Gastroesophageal sphincter (tissue), 4 donors: ENCODE results near the gene PTPRN2. TPM values are rescaled to one million over a fixed set of nuclear protein-coding genes. Genes with fewer than 3 reads are reported as not detected.

Source experiments
- ATAC-seq: fragments of 150-250 bp; one replicate; pipeline ENCODE4 v1.9.1; 2016; ENCODE audit warnings: mild to moderate bottlenecking, moderate library complexity
- H3K27ac ChIP-seq, 4 donors: fragments of 200-600 bp; sonication (generic) in 3 of 4; 1 replicate in 3 of 4; 2 replicates in 1 of 4; pipeline ENCODE4 v1.5.1; 2016 to 2019
- H3K27me3 ChIP-seq: fragments of 200-600 bp; sonication (generic); one replicate; pipeline ENCODE4 v1.5.1; 2019
- H3K36me3 ChIP-seq, 2 donors: fragments of 200-600 bp; sonication (generic); one replicate each; pipeline ENCODE4 v1.5.1; 2019; ENCODE audit warnings: control low read depth in 1 of 2
- H3K4me1 ChIP-seq, 3 donors: fragments of 200-600 bp; sonication (generic); 1 replicate in 2 of 3; 2 replicates in 1 of 3; pipeline ENCODE4 v1.5.1; 2016 to 2019; ENCODE audit warnings: control low read depth in 2 of 3
- H3K4me3 ChIP-seq, 2 donors: fragments of 200-600 bp; sonication (generic); one replicate each; pipeline ENCODE4 v1.5.1; 2019; ENCODE audit warnings: mild to moderate bottlenecking in 1 of 2, moderate library complexity in 1 of 2
- H3K9me3 ChIP-seq, 3 donors: fragments of 200-600 bp; sonication (generic); one replicate each; pipeline ENCODE4 v1.5.1; 2017 to 2019; ENCODE audit warnings: control low read depth in 2 of 3
- CTCF ChIP-seq, 4 experiments: fragments of 200-600 bp in 2 of 4; fragments of 450-650 bp in 2 of 4; sonication (generic) in 1 of 4; IDR thresholded peaks; one replicate each; pipeline ENCODE4 v1.5.1; 2017 to 2019; ENCODE audit warnings: antibody characterized with exemption in 4 of 4, mild to moderate bottlenecking in 2 of 4, moderate library complexity in 2 of 4
- EP300 ChIP-seq: sonication (generic); formaldehyde crosslinking; IDR thresholded peaks from one replicate; pipeline ENCODE4 v1.6.1; 2017; ENCODE audit warnings: antibody characterized with exemption, mild to moderate bottlenecking
- POLR2A ChIP-seq, 2 donors: fragments of 450-650 bp; IDR thresholded peaks; one replicate each; pipeline ENCODE4 v1.6.1; 2017; ENCODE audit warnings: antibody characterized with exemption in 2 of 2, mild to moderate bottlenecking in 2 of 2, moderate library complexity in 1 of 2
- POLR2AphosphoS5 ChIP-seq: sonication (generic); formaldehyde crosslinking; IDR thresholded peaks from one replicate; pipeline ENCODE4 v1.6.1; 2017; ENCODE audit warnings: antibody characterized with exemption
- WGBS, 2 donors: methylation state at CpG; one replicate each; pipeline ENCODE4 v1.1.5; 2018; ENCODE audit warnings: low coverage in 1 of 2; 5-methylcytosine and 5-hydroxymethylcytosine counted together
- total RNA-seq, 4 donors: library from RNA; depleted of rRNA; stranded (reverse); fragments of >200 nt; gene quantifications; one replicate each; pipeline ENCODE4 v1.1.0, GENCODE V29; 2016

Gene PTPRN2
- total RNA-seq, 4 donors from 2014 or later: 1.7 to 4.7 (median 3.3) TPM

GRCh38 chr7:157969995-157970394 lies 617.6 kb downstream of the PTPRN2 start:
- ATAC-seq: no peak
- TF ChIP-seq POLR2A (IDR thresholded peaks at IDR 0.05) (no peak), EP300 (no peak), CTCF (IDR thresholded peaks at IDR 0.05) (no peak), POLR2AphosphoS5 (no peak)
- Histone ChIP-seq H3K27me3 (peaks cover 26% of the 10 kb centered on the region), H3K36me3 (no peaks in the 10 kb centered on the region), H3K9me3 (peaks cover 0 to 30% (median 0%) of the 10 kb centered on the region in 3 donors), H3K4me1 (no peaks in the 10 kb centered on the region), H3K4me3 (no peak overlapping the region), H3K27ac (no peak overlapping the region)
- 80 to 90% methylated on average over 1 to 2 of the region's 2 CpGs for WGBS, 2 donors

GRCh38 chr7:157966490-157966889 lies 621.1 kb downstream of the PTPRN2 start:
- no peaks in the 10 kb centered on the region for H3K4me1 ChIP-seq
- no peak overlapping the region for H3K4me3 ChIP-seq
- TF ChIP-seq CTCF (IDR thresholded peaks at IDR 0.05): no peak
- no peak for TF ChIP-seq POLR2AphosphoS5
- TF ChIP-seq EP300: no peak
- TF ChIP-seq POLR2A (IDR thresholded peaks at IDR 0.05): no peak
- peaks cover 51% of the 10 kb centered on the region for H3K27me3 ChIP-seq
- no peak overlapping the region for H3K27ac ChIP-seq
- ATAC-seq: no peak
- H3K9me3 ChIP-seq: peaks cover 0 to 6% (median 0%) of the 10 kb centered on the region in 3 donors
- 60 to 92% methylated on average over 1 of the region's 1 CpG for WGBS, 2 donors
- H3K36me3 ChIP-seq: no peaks in the 10 kb centered on the region

- ATAC-seq: no peak
- TF ChIP-seq CTCF (IDR thresholded peaks at IDR 0.05): no peak
- no peak for TF ChIP-seq EP300
- no peak for TF ChIP-seq POLR2A (IDR thresholded peaks at IDR 0.05)
- TF ChIP-seq POLR2AphosphoS5: no peak
- H3K9me3 ChIP-seq: peaks cover 0 to under 1% (median 0%) of the 10 kb centered on the region in 3 donors
- H3K27me3 ChIP-seq: peaks cover 60% of the 10 kb centered on the region
- WGBS, 2 donors: 80 to 100% methylated on average over 3 to 4 of the region's 8 CpGs
- H3K36me3 ChIP-seq: no peaks in the 10 kb centered on the region
- no peaks in the 10 kb centered on the region for H3K4me1 ChIP-seq
- H3K27ac ChIP-seq: no peak overlapping the region
- H3K4me3 ChIP-seq: no peak overlapping the region
These were observed 623.1 kb downstream of the PTPRN2 start for GRCh38 chr7:157964521-157964920.

- H3K36me3 ChIP-seq: no peaks in the 10 kb centered on the region
- peaks cover 60% of the 10 kb centered on the region for H3K27me3 ChIP-seq
- WGBS, 2 donors: 97 to 100% methylated on average over 2 to 5 of the region's 8 CpGs
- peaks cover 0 to 5% (median 0%) of the 10 kb centered on the region in 3 donors for H3K9me3 ChIP-seq
- no peak overlapping the region for H3K4me3 ChIP-seq
- TF ChIP-seq EP300 (no peak), POLR2AphosphoS5 (no peak), CTCF (IDR thresholded peaks at IDR 0.05) (no peak), POLR2A (IDR thresholded peaks at IDR 0.05) (no peak)
- H3K27ac ChIP-seq: no peak overlapping the region
- H3K4me1 ChIP-seq: no peaks in the 10 kb centered on the region
- no peak for ATAC-seq
These were observed 623.6 kb downstream of the PTPRN2 start for GRCh38 chr7:157964016-157964415.

- H3K27ac ChIP-seq: no peak overlapping the region
- peaks cover 60% of the 10 kb centered on the region for H3K27me3 ChIP-seq
- no peaks in the 10 kb centered on the region for H3K4me1 ChIP-seq
- no peak for TF ChIP-seq POLR2AphosphoS5
- TF ChIP-seq EP300: no peak
- no peak for TF ChIP-seq POLR2A (IDR thresholded peaks at IDR 0.05)
- TF ChIP-seq CTCF (IDR thresholded peaks at IDR 0.05): no peak
- ATAC-seq: no peak
- peaks cover 0 to 10% (median 0%) of the 10 kb centered on the region in 3 donors for H3K9me3 ChIP-seq
- H3K36me3 ChIP-seq: no peaks in the 10 kb centered on the region
- H3K4me3 ChIP-seq: no peak overlapping the region
- WGBS, 2 donors: 48 to 78% methylated on average over 4 to 8 of the region's 9 CpGs
These were observed 624.1 kb downstream of the PTPRN2 start for GRCh38 chr7:157963526-157963925.
